Activated CD4-positive, alpha-beta T cell treated with anti-CD3 and anti-CD28 coated beads, Interleukin-2, amount 50 U/mL, for 1 hour (primary cell): Measurements from ENCODE around the gene GFRAL.
"Not testable (repeated sequence)": the region's sequence is repeated elsewhere in the genome, so short reads cannot be mapped to it uniquely, and the experiment has no call there.

Experiments
- DNase-seq: peaks from one replicate; pipeline ENCODE4 v3.0.0-alpha.2; 2020

The GFRAL gene

GRCh38 chr6:55327169-55327568 lies at the start of gene GFRAL:
TSS of gene GFRAL (plus strand) at chr6:55327469. CDS start at chr6:55327555, 86 bp downstream.
- DNase-seq: no peak

GRCh38 chr6:55277646-55278045 lies 49.6 kb upstream of the GFRAL start:
- DNase-seq: no peak

- DNase-seq: no peak
These were observed 46.1 kb upstream of the GFRAL start for GRCh38 chr6:55281215-55281614.

- DNase-seq: no peak
These were observed 45.2 kb upstream of the GFRAL start for GRCh38 chr6:55282115-55282514.

GRCh38 chr6:55286824-55287223 lies 40.4 kb upstream of the GFRAL start:
- no peak for DNase-seq

GRCh38 chr6:55290736-55291135 lies 36.5 kb upstream of the GFRAL start:
- DNase-seq: no peak

GRCh38 chr6:55293116-55293515 lies 34.2 kb upstream of the GFRAL start:
- no peak for DNase-seq

GRCh38 chr6:55297214-55297613 lies 30.1 kb upstream of the GFRAL start:
- DNase-seq: not testable (repeated sequence)

- no peak for DNase-seq
These were observed 27.8 kb upstream of the GFRAL start for GRCh38 chr6:55299286-55299985.

GRCh38 chr6:55304747-55305146 lies 22.5 kb upstream of the GFRAL start:
- no peak for DNase-seq

GRCh38 chr6:55319961-55320695 lies 7.1 kb upstream of the GFRAL start:
- no peak for DNase-seq

- no peak for DNase-seq
These were observed 6.6 kb upstream of the GFRAL start for GRCh38 chr6:55320696-55321086.

- no peak for DNase-seq
These were observed 49.9 kb downstream of the GFRAL start for GRCh38 chr6:55377150-55377549.

GRCh38 chr6:55379471-55379870 lies 52.2 kb downstream of the GFRAL start:
- DNase-seq: no peak

- DNase-seq: no peak
These were observed 52.6 kb downstream of the GFRAL start for GRCh38 chr6:55379895-55380294.

GRCh38 chr6:55388211-55388610 lies 60.9 kb downstream of the GFRAL start:
- no peak for DNase-seq

- DNase-seq: no peak
These were observed 68.6 kb downstream of the GFRAL start for GRCh38 chr6:55395871-55396270.

GRCh38 chr6:55397986-55398385 lies 70.7 kb downstream of the GFRAL start:
- DNase-seq: no peak

- no peak for DNase-seq
These were observed 72.1 kb downstream of the GFRAL start for GRCh38 chr6:55399351-55399750.

GRCh38 chr6:55405474-55406235 lies 78.4 kb downstream of the GFRAL start:
- DNase-seq: no peak

- DNase-seq: no peak
These were observed 83.4 kb downstream of the GFRAL start for GRCh38 chr6:55410674-55411073.

GRCh38 chr6:55423933-55424332 lies 96.7 kb downstream of the GFRAL start:
- DNase-seq: no peak

GRCh38 chr6:55433446-55434130 lies 106.3 kb downstream of the GFRAL start:
- no peak for DNase-seq
